Stimulated activated CD4-positive, alpha-beta T cell treated with anti-CD3 and anti-CD28 coated beads, TNF-alpha, amount 100 ng/mL, for 24 hours (primary cell): ENCODE results near the gene PTPN2.

ENCODE experiments used
- DNase-seq, 3 experiments: peaks; one replicate each; pipeline ENCODE4 v3.0.0-alpha.2; 2020; ENCODE audit warnings: low read depth in 3 of 3

PTPN2 gene

DNA sequence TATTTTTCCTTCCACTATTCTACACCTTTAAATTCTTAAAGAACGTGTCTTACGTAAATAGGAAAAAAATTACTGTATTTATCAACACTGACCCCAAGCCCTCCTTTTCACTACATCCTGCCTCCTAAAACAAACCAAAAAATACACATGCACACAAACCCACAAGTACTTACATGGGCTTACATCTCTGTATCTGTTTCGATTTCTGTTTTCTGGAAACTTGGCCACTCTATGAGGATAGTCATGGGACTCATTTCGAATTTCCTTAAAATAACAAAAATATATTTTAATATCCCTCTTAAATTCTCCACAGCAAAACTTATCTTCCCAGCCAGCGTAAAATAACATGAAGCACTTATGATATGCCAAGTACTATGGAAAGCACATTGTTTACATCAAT, 25.0 kb downstream of the PTPN2 start:
- DNase-seq, result no peak

DNA sequence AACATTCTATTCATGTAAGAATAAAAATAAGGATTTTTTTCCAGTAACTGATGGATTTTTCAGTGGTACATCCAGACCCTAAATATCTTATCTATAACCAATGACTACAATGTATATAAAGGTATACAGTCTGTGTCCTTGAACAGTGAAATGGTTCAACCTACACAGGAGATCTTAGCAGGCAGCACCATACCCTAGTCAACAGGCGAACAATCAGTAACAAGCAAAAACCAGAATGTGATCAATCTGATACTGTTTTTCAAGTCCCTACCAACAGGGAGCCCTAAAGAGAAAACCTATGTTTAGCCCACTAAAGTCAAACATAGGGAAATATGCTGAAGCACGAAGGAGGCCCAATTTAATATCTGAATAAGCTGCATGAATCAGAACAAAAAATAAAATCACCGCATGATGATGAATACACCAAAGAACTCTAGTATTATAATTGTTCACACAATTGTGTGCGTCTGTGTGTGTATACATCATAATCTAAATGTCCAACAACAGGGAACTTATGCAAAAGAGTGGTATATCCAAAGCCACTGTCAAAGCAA, 26.0 kb downstream of the PTPN2 start:
- DNase-seq, result no peak

DNA sequence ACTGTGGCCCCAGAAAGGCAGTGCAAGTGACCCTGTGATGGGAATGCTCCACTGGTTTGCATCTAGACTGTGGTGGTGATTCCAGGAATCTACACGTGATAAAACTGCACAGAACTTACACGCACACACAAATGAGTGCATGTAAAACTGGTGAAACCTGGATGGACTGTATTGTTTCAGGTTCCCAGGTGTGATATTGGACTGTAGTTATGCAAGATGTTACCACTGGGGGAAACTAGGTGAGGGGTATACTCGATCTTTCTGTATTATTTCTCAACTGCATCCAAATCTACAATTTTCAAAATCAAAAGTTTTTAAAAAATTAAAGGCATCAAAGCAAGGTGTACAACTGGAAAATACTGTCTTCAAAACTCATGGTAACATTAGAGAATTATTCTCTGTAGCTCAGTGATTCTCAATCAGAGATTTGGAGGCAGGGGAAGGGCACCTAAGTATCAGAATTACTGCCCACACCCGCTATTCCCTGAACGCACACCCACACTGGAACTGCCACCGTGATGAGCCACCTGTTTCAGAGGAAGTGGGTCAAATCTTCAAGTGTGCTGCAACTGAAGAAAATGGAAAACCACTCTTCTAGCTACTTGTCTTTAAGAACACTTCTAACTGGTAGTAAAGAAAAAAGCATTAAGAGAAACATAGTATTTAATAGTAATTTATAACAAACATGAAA, 26.7 kb downstream of the PTPN2 start:
- peak in 2 of 3 experiments; percentile 14 to 56 for DNase-seq

DNA sequence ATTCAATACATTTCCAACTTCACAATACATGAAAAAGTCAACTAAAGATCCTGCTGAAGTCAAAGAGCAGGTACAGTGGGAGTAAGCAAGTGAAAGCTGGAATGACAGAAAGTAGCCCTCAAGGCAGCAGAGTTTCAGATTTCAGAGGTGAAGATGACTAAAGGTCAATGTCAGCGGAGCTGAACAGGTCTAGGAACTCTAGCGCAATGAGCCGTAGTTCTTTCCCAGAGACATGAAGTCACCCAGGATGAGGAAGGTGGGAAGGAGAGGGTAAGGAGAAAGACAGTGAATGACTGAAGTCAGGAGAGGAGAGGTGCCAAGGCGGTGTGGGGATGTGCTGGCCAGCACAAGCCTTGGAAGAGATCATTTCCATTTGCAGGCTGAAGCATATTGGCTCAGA, 28.1 kb downstream of the PTPN2 start:
- DNase-seq, result no peak

DNA sequence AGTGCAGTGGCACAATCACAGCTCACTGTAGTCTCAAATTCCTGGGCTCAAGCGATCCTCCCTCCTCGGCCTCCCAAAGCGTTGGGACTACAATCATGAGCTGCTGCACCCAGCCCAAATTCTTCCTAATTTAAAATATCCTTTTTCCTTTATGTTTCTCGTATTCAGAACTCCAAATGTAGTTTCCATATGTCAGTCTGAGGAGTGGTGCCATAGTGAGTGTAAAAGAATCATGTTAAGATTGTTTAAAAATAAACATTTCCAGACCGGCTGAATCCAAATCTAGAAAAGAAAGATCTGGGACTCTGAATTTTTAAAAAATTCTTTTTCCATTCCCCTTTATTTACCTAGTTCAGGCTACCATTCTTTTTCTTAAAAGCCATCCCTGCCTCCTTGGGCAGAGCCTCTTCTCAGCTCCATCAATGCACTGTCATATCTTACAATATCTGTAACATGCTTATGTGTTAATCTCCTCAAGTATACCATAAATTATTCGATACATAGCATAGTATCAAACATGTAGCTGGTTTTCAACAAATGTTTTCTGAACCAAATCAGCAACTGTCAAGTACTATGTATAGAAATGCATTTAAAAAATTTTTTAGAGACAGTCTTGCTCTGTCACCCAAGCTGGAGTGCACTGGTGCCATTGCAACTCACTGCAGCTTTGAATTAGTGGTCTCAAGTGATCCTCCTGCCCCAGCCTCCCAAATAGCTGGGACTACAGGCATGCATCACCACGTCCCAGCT, 31.3 kb downstream of the PTPN2 start:
- no peak for DNase-seq

DNA sequence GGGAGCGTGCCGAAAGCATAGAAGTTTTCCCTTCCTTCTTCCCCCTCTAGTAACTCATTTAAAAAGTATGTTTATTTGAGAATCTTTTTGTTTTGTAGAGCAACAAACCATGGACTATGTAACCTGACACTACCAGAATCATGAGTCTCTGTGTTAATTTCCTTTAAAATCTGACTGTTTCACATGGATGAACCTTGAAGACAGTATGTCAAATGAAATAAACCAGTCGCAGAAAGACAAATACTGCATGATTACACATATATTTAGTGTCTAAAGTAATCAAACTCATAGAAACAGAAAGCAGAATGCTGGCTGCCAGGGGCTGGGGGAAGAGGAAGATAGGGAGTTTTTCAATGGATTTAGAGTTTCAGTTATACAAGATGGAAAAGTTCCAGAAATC, 32.3 kb downstream of the PTPN2 start:
- DNase-seq, result no peak

DNA sequence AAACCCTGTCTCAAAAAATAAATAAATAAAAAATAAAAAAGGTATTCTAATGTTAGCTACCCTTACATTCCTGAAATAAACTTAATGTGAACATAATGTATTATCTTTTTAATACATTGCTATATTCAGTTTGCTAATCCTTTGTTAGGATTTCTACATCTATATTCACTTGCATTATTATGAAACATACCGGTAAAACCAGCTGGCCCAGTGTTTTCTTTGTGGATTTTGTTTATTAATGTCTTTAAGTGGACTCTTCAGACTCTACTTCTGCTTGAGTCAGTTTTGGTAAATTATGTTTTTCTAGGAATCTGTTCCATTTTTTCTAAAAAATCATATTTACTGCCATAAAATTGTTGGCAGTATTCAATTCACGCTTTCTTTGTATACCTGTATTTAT, 34.5 kb downstream of the PTPN2 start:
- no peak for DNase-seq

DNA sequence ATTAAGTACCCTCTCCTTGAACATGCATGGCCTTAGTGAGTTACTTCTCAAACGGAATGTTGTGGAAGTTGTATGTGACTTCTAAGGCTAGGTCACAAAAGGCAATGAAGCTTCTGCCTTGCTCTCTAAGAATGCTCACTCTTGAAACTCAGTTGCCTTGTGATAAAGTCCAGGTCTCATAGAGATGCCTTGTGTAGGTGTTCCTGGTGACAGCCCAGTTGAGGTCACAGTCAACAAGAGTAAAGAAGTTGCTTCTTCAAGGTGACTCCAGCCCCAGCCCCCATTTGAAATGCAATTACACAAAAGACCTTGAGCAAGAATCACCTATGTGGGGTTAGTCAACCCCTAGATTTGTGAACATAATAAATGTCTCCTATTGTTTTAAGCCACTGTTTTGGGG, 35.6 kb downstream of the PTPN2 start:
- DNase-seq, result no peak

DNA sequence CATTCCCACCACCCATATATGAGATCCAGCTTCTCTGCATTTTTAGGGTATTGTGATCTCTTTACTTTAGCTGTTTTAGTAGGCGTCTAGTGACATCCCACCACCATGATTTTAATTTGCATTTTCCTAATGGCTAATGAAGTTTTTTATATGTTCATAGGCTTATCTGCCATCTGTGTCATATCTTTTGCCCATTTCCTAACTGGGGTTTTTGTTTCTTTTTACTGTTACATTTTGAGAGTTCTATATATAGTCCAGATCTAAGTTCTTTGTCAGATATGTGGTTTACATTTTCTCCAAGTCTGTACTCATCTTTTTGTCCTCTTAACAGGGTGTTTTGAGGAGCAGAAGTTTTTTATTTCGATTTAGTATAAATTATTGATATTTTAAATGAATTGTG, 39.6 kb downstream of the PTPN2 start:
- DNase-seq, result no peak

DNA sequence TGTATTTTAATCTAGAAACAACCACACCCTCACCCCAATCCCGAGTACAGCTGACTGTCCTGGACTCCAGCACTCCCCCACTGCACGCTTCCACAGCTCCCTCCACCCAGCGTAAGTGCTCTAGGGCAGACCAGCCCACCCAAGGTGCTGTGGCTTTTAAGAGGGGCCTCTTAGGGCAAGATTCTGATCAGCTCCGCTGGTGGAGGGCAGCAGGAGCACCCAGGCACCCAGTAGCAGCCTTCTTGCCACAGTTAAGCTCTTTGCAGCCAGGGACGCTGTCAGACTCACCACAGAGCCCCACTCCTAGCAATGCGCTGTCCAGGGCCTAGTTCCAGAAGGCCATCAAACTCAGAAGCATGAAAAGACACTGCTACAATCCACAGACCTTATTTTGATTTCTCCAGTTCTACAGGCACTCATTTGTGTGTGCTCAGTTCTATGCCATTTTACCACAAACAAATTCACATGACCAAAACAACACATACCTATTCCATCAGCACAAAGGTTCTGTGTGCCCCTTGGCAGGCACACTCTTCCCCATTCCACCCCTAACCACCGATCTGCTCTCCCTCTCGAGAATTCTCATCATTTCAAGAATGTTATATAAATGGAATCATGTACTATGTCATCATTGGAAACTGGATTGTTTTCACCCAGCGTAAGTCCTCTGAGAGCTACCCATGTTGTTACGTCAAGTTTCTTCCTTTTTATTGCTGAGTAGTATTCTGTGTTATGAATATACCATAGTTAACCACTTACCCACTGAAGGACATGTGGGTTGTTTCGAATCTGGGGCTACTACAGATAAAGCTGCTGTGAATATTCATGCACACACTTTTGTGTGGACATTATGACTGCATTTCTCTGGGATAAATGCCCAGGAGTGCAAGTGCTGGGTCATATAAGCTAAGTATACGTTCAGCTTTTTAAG, 40.4 kb downstream of the PTPN2 start:
- DNase-seq, result no peak

DNA sequence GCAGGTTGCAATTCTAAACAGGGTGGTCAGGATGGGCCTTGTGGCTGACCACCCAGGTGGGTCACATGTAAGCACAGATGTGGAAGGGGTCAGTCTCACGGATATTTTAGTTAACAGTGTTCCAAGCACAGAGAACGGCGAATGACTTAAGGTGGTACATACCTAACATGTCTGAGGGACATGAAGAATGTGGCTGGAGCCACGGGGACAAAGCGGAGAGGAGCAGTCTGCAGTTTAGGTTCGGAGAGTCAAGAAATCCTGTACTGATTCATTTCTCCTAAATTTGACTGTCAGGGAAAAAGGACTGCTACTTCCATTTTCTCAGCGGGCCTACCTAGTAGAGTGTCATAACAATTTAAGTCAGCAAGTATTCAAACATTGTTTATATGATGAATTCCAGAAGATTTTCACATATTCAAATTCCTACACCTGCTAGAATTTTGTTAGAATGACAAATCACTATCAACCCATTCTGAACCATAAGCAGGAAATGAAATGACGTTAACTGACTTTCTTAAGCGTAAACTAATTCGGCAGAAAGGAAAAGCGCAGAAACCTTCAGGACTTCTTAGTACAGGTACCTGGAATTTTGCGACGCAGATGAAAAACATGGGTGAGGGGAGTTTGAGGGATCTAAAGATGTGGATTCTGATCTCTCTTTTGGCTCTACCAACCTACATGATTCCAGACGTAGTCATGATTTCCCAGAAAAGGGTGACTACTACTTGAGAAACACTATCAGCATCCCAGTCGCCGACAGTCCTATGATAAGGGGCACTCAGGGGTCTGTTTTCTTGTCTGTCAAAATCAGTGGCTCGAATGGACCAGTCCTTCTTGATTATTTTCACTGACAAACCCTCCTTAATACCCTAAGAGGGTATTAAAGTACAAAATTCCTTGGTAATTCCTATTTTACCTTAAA, 41.3 kb downstream of the PTPN2 start:
- DNase-seq, result no peak

DNA sequence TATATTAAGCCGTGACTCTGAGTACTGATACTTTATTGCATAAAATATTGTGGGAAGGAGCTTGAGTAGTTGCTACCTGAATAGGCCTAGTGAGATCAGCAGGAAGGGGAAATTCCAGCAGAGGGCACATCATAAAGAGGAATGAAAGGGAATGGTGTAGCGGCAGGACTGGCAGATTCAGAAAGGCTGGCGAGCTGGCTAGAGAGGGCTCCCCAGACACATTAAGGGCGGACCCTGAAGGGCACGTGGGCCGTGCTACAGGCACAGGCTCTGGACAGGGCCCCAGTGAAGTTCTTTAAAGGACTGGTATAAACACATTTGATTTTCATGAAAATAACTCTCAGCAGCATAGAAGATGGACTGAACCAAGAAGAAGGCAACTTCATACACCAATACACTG, 43.0 kb downstream of the PTPN2 start:
- DNase-seq, result no peak

DNA sequence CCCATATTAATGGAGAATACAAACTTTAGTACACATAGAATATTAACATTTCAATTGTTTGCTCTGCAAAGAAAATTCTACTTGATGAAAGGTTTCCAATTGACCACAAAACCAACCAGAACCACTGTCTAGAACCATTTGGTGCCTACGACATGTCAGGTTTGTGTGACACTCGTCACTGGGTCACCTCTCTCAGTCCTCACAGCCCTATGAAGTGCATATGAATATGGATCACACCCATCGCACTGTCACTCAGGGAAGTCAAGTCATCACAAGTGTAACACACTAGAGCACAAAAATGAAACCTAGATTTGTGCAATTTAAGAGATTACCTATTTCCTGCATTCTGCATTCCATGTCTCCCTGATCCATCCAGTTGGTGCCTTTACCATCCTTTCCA, 43.7 kb downstream of the PTPN2 start:
- DNase-seq, result no peak

DNA sequence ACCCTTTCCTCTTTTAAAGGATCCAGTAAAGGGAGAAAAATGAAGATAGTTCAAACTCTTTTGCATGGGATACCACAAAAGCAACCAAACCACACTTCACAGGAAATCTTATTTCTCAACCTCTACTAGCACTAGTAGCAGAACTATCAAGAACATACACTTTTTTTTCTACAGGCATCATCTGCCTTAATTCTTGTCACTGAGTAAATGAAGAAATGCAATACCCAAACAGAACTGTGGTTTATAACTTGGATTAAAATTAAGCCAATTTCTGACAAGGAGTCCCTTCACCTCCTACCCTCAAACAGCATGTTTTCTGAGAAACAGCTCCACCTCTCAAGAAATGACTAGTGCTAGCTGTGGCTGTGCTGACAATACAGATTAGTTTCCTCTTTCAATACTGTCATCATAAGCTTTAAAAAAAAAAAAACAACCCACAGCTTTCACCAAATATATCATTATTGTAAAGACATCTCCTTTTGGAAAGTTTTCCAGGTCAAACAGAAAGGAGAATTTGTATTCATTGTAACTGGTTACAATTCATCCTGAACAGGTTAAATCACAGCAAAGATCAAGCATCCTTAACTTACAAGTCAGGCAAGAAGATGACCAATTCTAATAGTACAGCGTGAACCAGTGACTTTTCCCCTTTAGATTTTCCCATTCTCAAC, 44.4 kb downstream of the PTPN2 start:
- peak in 2 of 3 experiments; percentile 15 to 47 for DNase-seq

DNA sequence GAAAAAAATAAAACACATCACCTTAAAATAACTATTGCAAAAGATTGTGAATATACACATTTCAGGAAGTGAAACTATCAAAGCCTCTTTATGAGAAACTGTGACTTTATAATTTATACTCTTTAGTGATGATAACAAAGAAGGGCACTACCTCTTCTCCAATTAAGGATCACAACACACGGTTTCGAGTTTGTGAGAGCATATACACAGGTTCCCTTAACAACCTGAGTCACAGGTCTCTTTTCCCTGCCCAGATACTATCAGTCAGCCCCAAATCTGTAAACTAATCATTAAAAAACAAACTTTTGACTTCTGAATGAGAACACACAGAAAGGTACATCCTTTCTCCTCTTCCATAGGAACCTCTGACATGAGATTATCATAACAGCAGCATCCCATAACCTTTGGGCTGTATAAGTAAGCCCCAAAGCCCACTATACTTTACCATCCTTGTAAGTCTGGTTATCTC, 44.9 kb downstream of the PTPN2 start:
- DNase-seq, result no peak

DNA sequence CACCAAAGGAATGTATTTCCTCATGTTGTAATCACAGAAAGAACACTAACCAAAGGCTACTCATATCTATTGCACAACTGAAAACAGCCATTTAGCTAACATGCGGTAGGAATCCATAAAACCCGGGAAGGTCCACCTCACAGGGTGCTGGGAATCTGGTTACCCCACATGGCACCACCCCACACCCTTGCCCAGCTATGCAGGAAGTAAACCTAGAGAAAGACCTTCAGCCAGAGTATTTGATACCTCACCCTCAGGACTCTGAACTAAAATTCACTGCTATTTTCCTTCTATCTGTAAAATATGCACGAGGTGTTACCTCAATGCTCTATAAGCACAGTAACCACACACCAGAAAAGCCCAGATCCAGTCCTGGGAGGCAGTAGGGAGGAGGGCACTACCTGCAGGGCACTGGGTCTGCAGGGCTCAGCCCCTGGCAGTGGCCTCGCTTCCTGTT, 45.8 kb downstream of the PTPN2 start:
- DNase-seq, result no peak

DNA sequence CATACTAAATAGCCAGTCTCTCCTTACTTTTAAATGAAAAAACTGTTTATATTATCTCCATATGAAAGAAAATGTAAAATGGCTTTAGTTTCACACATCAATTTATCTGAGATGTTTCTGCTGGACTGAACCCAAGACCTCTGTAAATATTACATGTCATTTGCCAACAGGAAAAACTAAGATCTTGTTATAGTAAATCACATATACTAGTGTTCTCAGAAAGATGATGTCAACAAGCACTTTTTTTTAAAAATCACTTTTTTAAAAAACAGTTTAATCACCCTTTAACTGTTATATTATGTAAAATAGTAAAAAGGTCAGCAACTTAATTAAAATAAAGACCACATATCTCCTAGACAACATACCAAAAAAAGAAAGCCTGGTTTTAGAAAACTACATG, 46.3 kb downstream of the PTPN2 start:
- no peak for DNase-seq

DNA sequence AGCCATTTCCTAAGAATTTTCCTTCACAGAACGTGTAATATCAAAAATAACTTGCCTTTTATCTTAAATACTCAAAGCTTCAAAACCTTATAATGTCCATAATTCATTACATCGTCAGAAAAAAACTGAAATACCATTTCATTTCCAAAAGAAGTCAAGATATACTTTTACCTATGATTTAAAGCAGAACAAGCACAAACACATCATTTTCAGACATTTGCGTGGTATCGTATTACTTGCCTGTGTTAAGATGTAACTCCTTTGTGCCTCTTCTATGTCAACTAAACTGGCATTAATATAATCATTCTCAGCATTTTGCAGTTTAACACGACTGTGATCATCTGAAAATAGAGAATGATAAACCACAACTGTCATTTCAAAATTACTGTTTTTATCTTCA, 47.5 kb downstream of the PTPN2 start:
- no peak for DNase-seq

DNA sequence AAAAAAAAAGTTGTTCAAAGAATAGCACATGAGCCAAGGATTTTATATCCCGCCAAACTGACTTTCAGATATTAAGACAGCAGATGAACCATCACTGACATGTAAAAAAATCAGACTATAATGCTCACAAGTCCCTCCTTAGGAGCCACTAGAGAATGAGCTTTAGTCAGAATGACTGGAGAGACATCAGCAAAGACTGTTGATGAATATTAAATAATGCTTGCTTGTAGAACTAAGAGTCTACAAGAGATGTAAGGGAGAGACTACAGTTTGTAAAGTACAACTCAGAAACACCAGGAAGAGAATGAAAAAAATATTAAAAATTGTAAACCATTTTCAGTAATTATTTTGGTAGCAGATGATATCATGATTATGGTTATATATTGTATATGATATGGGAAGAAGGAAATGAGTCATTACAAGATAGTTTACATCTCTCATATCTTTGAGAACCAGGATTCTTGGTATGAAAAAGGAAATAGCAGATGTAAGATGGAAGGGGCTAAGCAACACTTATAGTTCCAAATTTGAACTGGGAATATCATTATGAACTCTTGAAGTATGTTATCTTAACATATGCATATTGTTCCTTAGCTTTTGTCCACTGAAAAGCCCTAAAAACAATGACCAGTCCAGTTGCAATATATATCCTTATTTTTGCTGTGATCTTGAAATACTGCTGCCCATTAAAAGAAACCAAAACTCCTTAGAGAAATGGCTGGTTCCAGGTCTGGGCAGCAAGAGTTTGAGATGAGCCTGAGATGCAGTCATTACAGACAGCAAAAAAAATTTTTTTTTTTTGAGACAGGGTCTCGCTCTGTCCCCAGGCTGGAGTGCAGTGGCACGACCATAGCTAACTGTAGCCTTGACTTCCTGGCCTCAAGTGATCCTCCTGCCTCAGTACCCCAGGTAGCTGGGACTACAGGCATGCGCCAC, 55.7 kb downstream of the PTPN2 start:
- no peak for DNase-seq
